22Rv1 (cell line): ENCODE measurements around the gene LTB4R.

Experiments used
- CTCF ChIP-seq: fragments of 450-650 bp; IDR thresholded peaks from 2 replicates; pipeline ENCODE4 v1.5.1; 2017; ENCODE audit warnings: mild to moderate bottlenecking
- ZFX ChIP-seq: fragments of 450-650 bp; IDR thresholded peaks from 2 replicates; pipeline ENCODE4 v1.6.1; 2017; ENCODE audit warnings: antibody characterized with exemption, borderline replicate concordance

DNA sequence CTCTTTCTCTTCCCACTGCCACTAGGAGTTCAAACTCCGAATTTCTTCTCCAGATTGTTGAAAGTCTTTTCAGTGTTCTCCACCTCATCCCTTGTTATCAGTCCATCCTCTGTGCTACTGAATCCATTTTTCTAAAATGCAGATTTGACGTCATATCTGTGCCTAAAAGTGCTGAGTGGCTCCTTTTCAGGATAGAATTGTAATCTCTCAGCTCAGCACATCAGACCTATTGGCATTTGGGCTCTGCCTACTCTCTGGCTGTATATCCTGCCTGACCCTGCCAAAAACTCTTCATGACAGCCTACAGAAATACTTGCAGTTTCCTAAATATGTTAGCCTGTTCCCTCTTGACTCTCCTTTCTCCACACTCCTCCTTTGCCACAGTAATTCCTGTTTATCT, 38.8 kb upstream of the LTB4R start:
- TF ChIP-seq CTCF (no peak), ZFX (no peak)
